ENCODE data around the gene INTS1.
"Not testable (repeated sequence)": the region's sequence is repeated elsewhere in the genome, so short reads cannot be mapped to it uniquely, and the experiment has no call there.

INTS1 gene

DNA sequence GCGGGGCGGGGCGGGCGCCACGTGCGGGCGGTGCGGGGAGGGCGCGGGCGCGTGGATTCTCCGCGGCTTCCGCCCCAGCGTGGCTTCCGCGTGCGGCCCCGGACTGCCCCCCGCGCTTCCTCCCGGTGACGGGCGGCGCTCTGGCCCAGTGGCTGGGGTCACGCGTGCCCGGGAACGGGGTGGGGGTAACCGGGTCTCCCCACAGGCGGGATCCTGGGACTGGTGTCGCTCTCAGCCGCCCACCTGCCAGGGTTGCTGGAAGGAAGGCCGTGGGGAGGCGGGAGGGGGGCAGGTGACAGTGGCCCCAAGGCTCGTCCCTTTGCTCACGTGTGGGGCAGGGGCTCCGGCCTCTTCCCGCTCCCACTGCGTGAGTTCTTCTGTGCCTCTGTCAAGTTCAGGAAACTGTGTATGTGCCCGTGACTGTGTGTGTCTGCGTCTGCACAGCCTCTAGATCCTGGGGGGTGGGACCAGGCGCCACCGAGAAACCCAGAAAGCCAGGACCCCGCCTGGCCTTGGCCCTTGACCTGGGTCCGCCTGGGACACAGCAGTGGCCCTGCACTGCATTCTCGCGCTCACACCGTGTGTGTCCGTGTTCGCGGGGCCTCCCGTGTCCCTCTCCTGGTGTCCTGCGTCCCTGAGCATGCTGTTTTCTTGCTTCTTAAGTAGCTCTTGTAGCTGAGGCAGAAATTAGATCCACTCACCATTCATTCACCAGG lies 27.2 kb upstream of the INTS1 start:
- DNase-seq, result no peak

DNA sequence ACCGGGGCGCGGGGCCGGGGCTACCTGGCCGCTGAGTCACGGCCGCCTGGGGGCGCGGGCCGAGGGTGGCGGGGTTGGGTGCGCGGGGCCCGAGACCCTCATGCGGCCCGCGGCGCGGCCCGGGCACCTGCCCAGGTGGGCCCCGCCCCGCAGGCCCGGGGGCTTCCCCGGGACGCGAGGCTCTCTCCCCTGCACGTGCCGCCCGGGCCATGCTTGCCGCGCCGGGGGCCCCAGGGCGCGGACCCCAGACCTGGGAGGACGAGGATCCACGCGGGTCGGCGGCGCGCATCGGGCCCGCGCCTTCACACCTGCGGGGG lies 26.7 kb upstream of the INTS1 start:
- DNase-seq, result no peak

DNA sequence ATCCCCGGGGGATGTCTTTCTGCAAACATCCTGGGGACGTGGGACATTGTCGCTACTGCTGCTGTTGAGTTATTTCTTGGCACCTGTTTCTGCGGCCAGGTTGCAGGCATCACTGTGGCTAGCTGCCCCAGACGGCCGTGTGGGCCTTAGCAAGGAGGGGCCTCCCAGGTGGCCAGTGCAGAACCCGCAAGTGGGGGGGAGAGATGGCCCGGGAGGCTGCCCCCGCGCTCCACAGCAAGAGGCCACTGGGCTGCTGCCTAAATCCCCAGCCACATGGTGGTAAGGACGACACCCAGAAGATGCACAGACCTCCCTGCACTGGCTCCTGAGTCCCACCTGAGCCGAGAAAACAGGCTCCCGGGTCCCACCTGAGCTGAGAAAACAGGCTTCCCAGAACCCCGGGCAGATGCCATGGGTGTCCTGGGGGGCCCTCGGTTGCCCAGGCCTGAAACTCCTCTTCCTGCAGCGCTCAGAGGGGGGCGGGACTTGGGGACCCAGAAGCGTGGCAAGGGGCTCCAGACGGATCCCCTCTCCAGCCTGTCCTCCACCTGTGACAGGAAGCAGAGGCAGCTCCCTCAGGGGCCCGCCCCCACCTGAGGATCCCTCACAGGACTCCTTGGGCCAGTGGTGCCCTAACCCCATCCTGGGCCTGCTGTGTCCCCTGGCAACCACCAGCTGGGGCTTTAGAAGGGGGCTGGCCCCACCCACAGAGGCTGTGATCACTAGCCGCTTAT lies 25.4 kb upstream of the INTS1 start:
- DNase-seq, result no peak

- DNase-seq, result no peak
Observed at GRCh38 chr7:1526271-1526754, 22.1 kb upstream of the INTS1 start.

DNA sequence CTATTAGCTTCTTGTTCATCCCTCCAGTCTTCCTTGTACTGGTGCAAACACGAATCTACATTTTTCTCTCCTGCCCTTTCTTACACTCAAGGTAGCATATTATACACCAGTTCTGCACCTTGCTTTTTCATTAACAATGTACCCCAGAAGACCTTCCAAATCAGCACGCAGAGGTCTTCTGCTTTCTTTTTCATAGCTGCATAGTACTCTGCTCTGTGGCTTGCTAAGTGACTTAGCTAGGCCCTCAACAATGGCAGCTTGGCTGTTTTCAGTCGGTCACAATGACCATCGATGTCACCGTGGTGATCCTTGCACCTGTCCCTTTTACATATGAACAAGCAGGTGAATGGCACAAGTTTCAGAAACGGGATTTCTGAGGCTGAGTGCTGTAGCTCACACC lies 21.2 kb upstream of the INTS1 start:
- DNase-seq, result no peak

- no peak for DNase-seq
Observed at GRCh38 chr7:1523844-1524243, 19.7 kb upstream of the INTS1 start.

- DNase-seq, result no peak
Observed at GRCh38 chr7:1523208-1523607, 19.0 kb upstream of the INTS1 start.

- no peak for DNase-seq
Observed at GRCh38 chr7:1521456-1521855, 17.3 kb upstream of the INTS1 start.

DNA sequence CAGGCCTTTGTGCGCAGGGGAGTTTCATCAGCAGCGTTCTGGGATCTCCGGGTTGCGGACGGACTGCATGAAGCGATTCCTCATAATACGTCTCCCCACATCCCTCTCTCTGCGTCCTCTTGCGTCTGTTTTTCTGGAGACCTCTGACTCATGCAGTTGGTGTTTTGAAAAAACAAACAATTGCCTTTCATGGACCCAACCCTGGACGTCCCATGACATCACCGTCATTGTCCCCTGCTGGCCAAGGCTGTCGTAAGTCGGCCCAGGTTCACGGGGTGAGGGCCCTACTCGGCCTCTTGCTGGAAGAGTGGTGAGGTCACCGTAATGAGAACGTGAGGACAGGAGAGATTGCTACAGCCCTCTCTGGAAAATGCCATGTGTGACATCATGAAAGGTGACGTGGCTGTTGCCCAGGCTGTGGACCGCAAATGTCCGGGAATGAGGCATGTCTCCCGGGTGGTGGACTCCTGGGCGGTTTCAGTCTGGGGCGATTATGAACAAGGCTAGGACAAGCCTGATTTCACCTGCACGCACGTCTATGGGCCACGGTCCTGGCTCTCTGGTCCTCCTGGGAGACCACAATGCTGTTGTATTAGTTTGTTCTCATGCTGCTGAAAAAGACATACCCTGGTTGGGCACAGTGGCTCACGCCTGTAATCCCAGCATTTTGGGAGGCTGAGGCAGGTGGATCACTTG lies 16.5 kb upstream of the INTS1 start:
- peak; percentile 96 for DNase-seq

- not testable (repeated sequence) for DNase-seq
Observed at GRCh38 chr7:1519322-1519922, 15.2 kb upstream of the INTS1 start.

DNA sequence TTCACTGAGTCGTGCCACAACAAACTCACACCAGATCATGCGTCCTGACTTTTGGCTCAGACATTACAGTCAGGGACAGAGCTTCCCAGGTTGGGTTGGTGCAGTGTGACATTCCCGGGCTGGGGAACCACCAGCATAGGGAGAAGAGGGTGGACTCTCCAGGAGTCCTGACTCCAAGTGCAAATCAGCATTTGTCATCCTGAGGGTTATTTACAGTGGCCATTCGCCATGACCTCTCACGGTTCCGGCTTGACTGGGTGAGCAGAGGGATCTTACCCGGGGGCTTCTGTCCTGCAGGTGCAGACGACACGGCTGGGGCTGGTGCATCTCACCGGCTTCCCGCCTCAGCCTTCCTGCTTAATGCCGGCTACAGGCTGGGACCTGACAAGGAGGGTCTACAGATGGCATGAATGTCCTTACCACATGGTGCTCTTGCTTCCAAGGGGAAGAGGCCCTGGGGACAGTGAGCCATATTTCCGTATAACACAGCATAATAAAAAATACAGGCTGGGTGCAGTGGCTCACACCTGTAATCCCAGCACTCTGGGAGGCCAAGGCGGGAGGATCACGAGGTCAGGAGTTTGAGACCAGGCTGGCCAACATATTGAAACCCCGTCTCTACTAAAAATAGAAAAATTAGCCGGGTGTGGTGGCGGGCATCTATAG lies 12.5 kb upstream of the INTS1 start:
- DNase-seq, result no peak

DNA sequence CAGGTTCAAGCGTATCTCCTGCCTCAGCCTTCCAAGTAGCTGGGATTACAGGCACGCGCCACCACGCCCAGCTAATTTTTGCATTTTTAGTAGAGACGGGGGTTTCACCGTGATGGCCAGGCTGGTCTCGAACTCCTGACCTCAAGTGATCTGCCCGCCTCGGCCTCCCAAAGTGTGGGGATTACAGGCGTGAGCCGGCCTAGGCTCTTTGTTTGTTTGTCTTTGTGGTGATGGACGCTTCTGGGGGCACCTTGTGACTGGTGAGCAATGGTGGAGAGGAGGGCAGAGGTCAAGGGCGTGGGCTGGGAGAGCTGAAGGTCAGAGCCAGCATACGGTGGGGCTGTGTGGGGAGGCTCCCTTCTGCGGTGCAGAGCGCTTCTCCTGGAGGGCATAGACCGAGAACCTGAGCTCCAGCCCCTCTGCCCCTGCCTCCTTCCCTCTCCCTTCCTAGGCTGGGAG lies 11.3 kb upstream of the INTS1 start:
- not testable (repeated sequence) for DNase-seq

- no peak for DNase-seq
Observed at GRCh38 chr7:1514995-1515401, 10.8 kb upstream of the INTS1 start.

GRCh38 chr7:1514407-1514806 lies 10.2 kb upstream of the INTS1 start:
- DNase-seq, result no peak

- DNase-seq, result no peak
Observed at GRCh38 chr7:1513657-1514095, 9.5 kb upstream of the INTS1 start.

GRCh38 chr7:1512781-1513656 lies 8.8 kb upstream of the INTS1 start:
- peak; percentile 78 for DNase-seq

- DNase-seq, result no peak
Observed at GRCh38 chr7:1511444-1512422, 7.5 kb upstream of the INTS1 start.

GRCh38 chr7:1510780-1511154 lies 6.6 kb upstream of the INTS1 start:
- DNase-seq, result no peak

DNA sequence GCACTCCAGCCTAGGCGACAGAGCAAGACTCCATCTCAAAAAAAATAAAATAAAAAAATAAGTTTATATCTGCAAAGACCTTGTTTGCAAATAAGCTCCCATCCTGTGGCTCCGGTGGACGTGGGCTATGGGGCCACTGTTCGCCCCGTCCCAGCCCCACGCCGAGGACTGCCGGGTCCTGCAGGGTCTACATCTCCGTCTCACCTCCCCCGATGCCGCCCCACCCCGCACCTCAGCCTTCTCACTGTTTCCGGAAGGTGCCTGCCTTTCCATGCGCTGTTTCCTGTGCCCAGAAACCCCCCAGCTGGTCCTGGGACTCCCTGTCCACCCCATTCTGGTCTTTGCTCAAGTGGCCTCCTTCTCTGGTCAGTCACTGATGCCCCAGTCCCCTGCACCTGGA lies 5.0 kb upstream of the INTS1 start:
- DNase-seq, result no peak

DNA sequence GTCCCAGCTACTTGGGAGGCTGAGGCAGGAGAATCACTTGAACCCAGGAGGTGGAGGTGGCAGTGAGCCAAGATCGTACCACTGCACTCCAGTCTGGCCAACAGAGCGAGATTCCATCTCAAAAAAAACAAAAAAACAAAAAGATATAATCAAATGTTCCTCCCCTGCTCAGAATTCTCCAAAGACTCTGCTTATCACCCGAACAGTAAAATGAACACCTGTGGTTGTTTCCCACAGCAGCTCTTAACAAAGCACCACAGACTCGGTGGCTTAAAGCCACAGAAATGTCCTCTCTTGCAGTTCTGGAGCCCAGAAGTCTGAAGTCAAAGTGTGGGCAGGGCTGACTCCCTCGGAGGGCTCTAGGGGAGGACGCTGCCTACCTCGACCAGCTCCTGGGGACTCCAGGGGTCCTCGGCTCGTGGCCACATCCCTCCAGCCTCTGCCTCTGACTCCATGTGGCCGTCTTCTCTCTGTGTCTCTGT lies 4.1 kb upstream of the INTS1 start:
- no peak for DNase-seq

Data from T1000 (cell line).